H9 (cell line): ENCODE measurements around the gene KIF14. TPM values are rescaled to one million over a fixed set of nuclear protein-coding genes. Genes with fewer than 3 reads are reported as not detected.

Experiments
- DNase-seq: peaks from one replicate; pipeline ENCODE4 v3.0.0-alpha.2; 2017
- H2AFZ ChIP-seq: one replicate; pipeline ENCODE4 v1.6.1; 2013; ENCODE audit warnings: mild to moderate bottlenecking, low read length, control low read depth, moderate library complexity
- H2AK5ac ChIP-seq: 2 replicates; pipeline ENCODE4 v1.6.1; 2013; ENCODE audit warnings: low read length, control low read depth, mixed read lengths; ENCODE audit not compliant: insufficient read length
- H2BK120ac ChIP-seq: one replicate; pipeline ENCODE4 v1.6.1; 2013; ENCODE audit warnings: low read depth, mild to moderate bottlenecking, low read length, control low read depth, inconsistent platforms; ENCODE audit not compliant: poor library complexity, severe bottlenecking
- H2BK12ac ChIP-seq: 2 replicates; pipeline ENCODE4 v1.6.1; 2013; ENCODE audit warnings: low read length, control low read depth, mixed read lengths, low read depth; ENCODE audit not compliant: insufficient read length
- H2BK15ac ChIP-seq: 2 replicates; pipeline ENCODE4 v1.6.1; 2013; ENCODE audit warnings: low read depth, low read length, control low read depth
- H2BK20ac ChIP-seq: one replicate; pipeline ENCODE4 v1.6.1; 2013; ENCODE audit warnings: low read depth, mild to moderate bottlenecking, low read length, control low read depth, inconsistent platforms; ENCODE audit not compliant: poor library complexity, severe bottlenecking
- H2BK5ac ChIP-seq: 2 replicates; pipeline ENCODE4 v1.6.1; 2013; ENCODE audit warnings: low read length, control low read depth, mixed read lengths; ENCODE audit not compliant: insufficient read length
- H3K14ac ChIP-seq: 2 replicates; pipeline ENCODE4 v1.6.1; 2013; ENCODE audit warnings: low read length, control low read depth; ENCODE audit not compliant: insufficient read depth
- H3K18ac ChIP-seq: 2 replicates; pipeline ENCODE4 v1.6.1; 2013; ENCODE audit warnings: low read depth, mild to moderate bottlenecking, mixed read lengths, low read length, control low read depth; ENCODE audit not compliant: insufficient read length
- H3K23ac ChIP-seq: 2 replicates; pipeline ENCODE4 v1.6.1; 2013; ENCODE audit warnings: low read length, control low read depth, mixed read lengths, low read depth; ENCODE audit not compliant: insufficient read length
- H3K23me2 ChIP-seq: 2 replicates; pipeline ENCODE4 v1.6.1; 2013; ENCODE audit warnings: low read depth, mild to moderate bottlenecking, mixed read lengths, low read length, control low read depth; ENCODE audit not compliant: insufficient read length, poor library complexity, severe bottlenecking
- H3K27ac ChIP-seq: 2 replicates; pipeline ENCODE4 v1.5.1; 2013; ENCODE audit warnings: low read length, control low read depth, mixed read lengths, low read depth; ENCODE audit not compliant: insufficient read length
- H3K27me3 ChIP-seq: 2 replicates; pipeline ENCODE4 v1.6.1; 2013; ENCODE audit warnings: low read length, control low read depth, inconsistent platforms; ENCODE audit not compliant: insufficient read depth
- H3K4ac ChIP-seq: 2 replicates; pipeline ENCODE4 v1.6.1; 2013; ENCODE audit warnings: low read depth, mild to moderate bottlenecking, control low read depth, inconsistent platforms, low read length, moderate library complexity
- H3K4me1 ChIP-seq: 2 replicates; pipeline ENCODE4 v1.6.1; 2013; ENCODE audit warnings: low read length, control low read depth, inconsistent platforms; ENCODE audit not compliant: insufficient read depth
- H3K4me2 ChIP-seq: 2 replicates; pipeline ENCODE4 v1.6.1; 2013; ENCODE audit warnings: low read length, control low read depth, mixed read lengths; ENCODE audit not compliant: insufficient read length, insufficient read depth
- H3K56ac ChIP-seq: 2 replicates; pipeline ENCODE4 v1.6.1; 2013; ENCODE audit warnings: low read depth, mild to moderate bottlenecking, mixed read lengths, low read length, control low read depth; ENCODE audit not compliant: insufficient read length
- H3K79me1 ChIP-seq: 2 replicates; pipeline ENCODE4 v1.6.1; 2013; ENCODE audit warnings: low read depth, mild to moderate bottlenecking, moderate library complexity, low read length, control low read depth, inconsistent platforms; ENCODE audit not compliant: insufficient read depth, poor library complexity, severe bottlenecking
- H3K79me2 ChIP-seq: 2 replicates; pipeline ENCODE4 v1.6.1; 2013; ENCODE audit warnings: low read length, control low read depth, inconsistent platforms; ENCODE audit not compliant: insufficient read depth
- H3K9ac ChIP-seq: 2 replicates; pipeline ENCODE4 v1.6.1; 2013; ENCODE audit warnings: low read length, control low read depth, mixed read lengths; ENCODE audit not compliant: insufficient read length; ENCODE audit errors: extremely low read depth
- H3K9me3 ChIP-seq: one replicate; pipeline ENCODE4 v1.6.1; 2013; ENCODE audit warnings: low read depth, low read length, inconsistent platforms; ENCODE audit not compliant: control insufficient read depth
- H3T11ph ChIP-seq: one replicate; pipeline ENCODE4 v1.6.1; 2013; ENCODE audit warnings: mild to moderate bottlenecking, low read length, control low read depth, inconsistent platforms
- H4K20me1 ChIP-seq: one replicate; pipeline ENCODE4 v1.6.1; 2013; ENCODE audit not compliant: control insufficient read depth, insufficient read length, insufficient read depth
- H4K5ac ChIP-seq: 2 replicates; pipeline ENCODE4 v1.6.1; 2013; ENCODE audit warnings: low read depth, mild to moderate bottlenecking, mixed read lengths, low read length, control low read depth; ENCODE audit not compliant: insufficient read length
- H4K8ac ChIP-seq: replicated peaks from 2 replicates; pipeline ENCODE4 v1.6.1; 2013; ENCODE audit warnings: low read length, control low read depth, mixed read lengths, low read depth; ENCODE audit not compliant: insufficient read length
- H4K91ac ChIP-seq: 2 replicates; pipeline ENCODE4 v1.6.1; 2013; ENCODE audit warnings: low read depth, mild to moderate bottlenecking, moderate library complexity, mixed read lengths, low read length, control low read depth; ENCODE audit not compliant: insufficient read length
- H3K27ac Mint-ChIP-seq, 3 experiments: 2 replicates in 2 of 3; 3 replicates in 1 of 3; pipeline ENCODE4 v1.8.0; 2020 to 2021; ENCODE audit warnings: mixed read lengths in 3 of 3, mild to moderate bottlenecking in 1 of 3, moderate library complexity in 1 of 3
- H3K27me3 Mint-ChIP-seq: 2 replicates; pipeline ENCODE4 v1.8.0; 2021; ENCODE audit warnings: low read depth, mild to moderate bottlenecking, moderate library complexity, mixed read lengths
- H3K36me3 Mint-ChIP-seq, 3 experiments: 2 replicates in 2 of 3; 3 replicates in 1 of 3; pipeline ENCODE4 v1.8.0; 2020 to 2021; ENCODE audit warnings: low read depth in 3 of 3, mixed read lengths in 3 of 3; ENCODE audit not compliant: insufficient read depth in 1 of 3
- H3K4me1 Mint-ChIP-seq, 2 experiments: 2 replicates each; pipeline ENCODE4 v1.8.0; 2020; ENCODE audit warnings: mixed read lengths in 2 of 2
- H3K4me3 Mint-ChIP-seq, 2 experiments: 2 replicates in 1 of 2; 3 replicates in 1 of 2; pipeline ENCODE4 v1.8.0; 2020 to 2021; ENCODE audit warnings: mild to moderate bottlenecking in 2 of 2, mixed read lengths in 2 of 2, moderate library complexity in 1 of 2
- H3K9me3 Mint-ChIP-seq, 2 experiments: 2 replicates in 1 of 2; 3 replicates in 1 of 2; pipeline ENCODE4 v1.8.0; 2020; ENCODE audit warnings: mild to moderate bottlenecking in 2 of 2, mixed read lengths in 2 of 2, moderate library complexity in 1 of 2
- WGBS: extraction: QIAGEN DNeasy Blood & Tissue Kit; methylation state at CpG from one replicate; pipeline ENCODE4 v1.1.7; 2013; ENCODE audit warnings: missing lambda C conversion rate, low lambda C conversion rate, mixed read lengths; ENCODE audit not compliant: insufficient read length; ENCODE audit errors: extremely low coverage; 5-methylcytosine and 5-hydroxymethylcytosine counted together
- total RNA-seq: library from RNA; stranded (reverse); gene quantifications from 2 replicates; pipeline ENCODE4 v1.2.1, GENCODE V29; 2021
- TF ChIP-seq, protein P1 (sequence below): fragments of 200-600 bp; sonication (generic); conservative IDR thresholded peaks from 3 replicates; pipeline ENCODE4 v1.8.0; 2021; ENCODE audit warnings: antibody characterized with exemption, mild to moderate bottlenecking

KIF14 gene
- total RNA-seq, 1 experiment from 2014 or later, result 18.2 TPM

DNA sequence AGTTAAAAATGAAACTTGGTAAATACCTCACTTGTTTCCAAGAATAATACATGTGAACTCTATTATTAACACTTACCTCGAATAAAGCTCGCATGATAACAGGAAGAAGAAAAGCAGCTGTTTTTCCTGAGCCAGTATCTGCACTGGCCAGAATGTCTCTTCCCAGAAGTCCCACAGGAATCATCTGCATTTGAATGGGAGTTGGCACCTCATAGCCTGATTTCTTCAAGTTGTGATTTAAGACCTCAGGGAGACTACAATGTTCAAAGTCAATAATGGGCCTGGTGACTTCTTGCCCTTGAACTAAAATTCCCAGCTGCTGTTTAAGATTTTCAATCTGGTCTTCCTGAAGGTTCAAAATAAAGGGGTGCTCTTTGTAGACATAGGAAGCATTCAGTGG is 45.3 kb upstream of the KIF14 start:
- Histone ChIP-seq H3K4me2 (no peak overlapping the region), H2BK15ac (no peak overlapping the region), H2BK20ac (no peak overlapping the region), H3K27me3 (no peaks in the 10 kb centered on the region), H3K9ac (no peak overlapping the region), H4K5ac (no peak overlapping the region), H2BK120ac (no peak overlapping the region), H3K9me3 (no peaks in the 10 kb centered on the region), H4K91ac (no peak overlapping the region), H2BK5ac (no peak overlapping the region), H3K23ac (no peak overlapping the region), H3K79me1 (peaks cover 4% of the 10 kb centered on the region), H3K27ac (no peak overlapping the region), H2AFZ (no peak overlapping the region), H3K56ac (no peak overlapping the region), H3K4me1 (peaks cover 10% of the 10 kb centered on the region; the same call in 1 of the 2 replicates), H4K20me1 (no peaks in the 10 kb centered on the region), H3K23me2 (peaks cover 8% of the 10 kb centered on the region), H3K79me2 (no peaks in the 10 kb centered on the region), H3K18ac (no peak overlapping the region), H3K14ac (no peak overlapping the region), H3K4ac (no peak overlapping the region), H4K8ac (no peak overlapping the region), H2AK5ac (no peak overlapping the region), H3T11ph (no peak overlapping the region), H2BK12ac (no peak overlapping the region)
- Mint-ChIP-seq H3K27ac (peak overlapping the region; percentile 45 to 95 (median 94); a peak in 6 of 7 replicates), H3K9me3 (no peaks in the 10 kb centered on the region), H3K27me3 (no peaks in the 10 kb centered on the region), H3K36me3 (peaks cover 12 to 50% (median 46%) of the 10 kb centered on the region in 3 experiments), H3K4me3 (0 out of 5 replicates have a peak overlapping the region, but pooled peaks of 1 of the 2 experiments have one; percentile 59), H3K4me1 (peaks cover 28 to 38% of the 10 kb centered on the region in 2 experiments)
- no peak for DNase-seq
- WGBS, result no CpG with 5 or more reads among the region's 2 CpGs
- TF ChIP-seq, protein P1, sequence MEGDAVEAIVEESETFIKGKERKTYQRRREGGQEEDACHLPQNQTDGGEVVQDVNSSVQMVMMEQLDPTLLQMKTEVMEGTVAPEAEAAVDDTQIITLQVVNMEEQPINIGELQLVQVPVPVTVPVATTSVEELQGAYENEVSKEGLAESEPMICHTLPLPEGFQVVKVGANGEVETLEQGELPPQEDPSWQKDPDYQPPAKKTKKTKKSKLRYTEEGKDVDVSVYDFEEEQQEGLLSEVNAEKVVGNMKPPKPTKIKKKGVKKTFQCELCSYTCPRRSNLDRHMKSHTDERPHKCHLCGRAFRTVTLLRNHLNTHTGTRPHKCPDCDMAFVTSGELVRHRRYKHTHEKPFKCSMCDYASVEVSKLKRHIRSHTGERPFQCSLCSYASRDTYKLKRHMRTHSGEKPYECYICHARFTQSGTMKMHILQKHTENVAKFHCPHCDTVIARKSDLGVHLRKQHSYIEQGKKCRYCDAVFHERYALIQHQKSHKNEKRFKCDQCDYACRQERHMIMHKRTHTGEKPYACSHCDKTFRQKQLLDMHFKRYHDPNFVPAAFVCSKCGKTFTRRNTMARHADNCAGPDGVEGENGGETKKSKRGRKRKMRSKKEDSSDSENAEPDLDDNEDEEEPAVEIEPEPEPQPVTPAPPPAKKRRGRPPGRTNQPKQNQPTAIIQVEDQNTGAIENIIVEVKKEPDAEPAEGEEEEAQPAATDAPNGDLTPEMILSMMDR, result no peak
